ENCODE measurements around the gene ZC3H18. TPM values are rescaled to one million over a fixed set of nuclear protein-coding genes. Genes with fewer than 3 reads are reported as not detected.

Gene ZC3H18
- total and polyA plus RNA-seq, 9 donors: 16.0 to 40.4 (median 30.7) TPM

DNA sequence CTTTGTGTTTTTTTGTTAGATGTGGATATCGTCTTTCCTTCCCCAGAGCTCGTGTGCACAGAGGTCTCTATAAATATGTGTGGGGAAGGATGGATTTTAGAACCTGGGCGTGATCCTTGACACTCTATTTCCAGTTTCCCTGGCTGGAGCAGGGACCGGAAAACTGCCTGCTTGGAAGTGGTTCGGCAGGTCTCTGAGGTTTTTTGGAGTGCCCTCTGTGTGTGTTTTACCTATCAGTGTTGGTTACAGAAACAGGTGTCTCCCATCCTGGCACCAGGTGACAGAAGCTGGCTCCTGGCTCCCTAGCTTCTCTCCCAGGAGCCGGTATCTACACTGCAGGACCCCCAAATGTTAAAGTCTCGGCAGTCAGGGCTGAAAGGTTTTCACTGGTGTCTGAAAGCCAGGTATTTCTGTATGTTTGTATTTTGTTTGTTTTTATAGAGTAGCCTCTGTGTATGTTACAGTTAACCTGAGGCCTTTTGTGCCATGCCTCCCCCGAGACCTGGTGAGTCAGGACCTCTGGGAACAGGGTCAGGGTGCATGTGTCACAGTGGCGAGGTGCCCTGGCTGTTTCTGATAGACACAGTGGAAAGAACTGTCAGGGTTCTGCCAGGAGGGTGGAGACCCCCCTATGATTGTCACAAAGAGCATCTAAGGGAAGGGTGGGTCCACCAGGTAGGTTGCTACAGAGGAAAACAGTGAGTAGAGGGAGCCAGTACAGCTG lies 31.3 kb downstream of the ZC3H18 start:
- Histone ChIP-seq H3K9me3 (no peaks in the 10 kb centered on the region), H3K36me3 (no peaks in the 10 kb centered on the region), H3K4me1 (ENCODE audit: insufficient read depth) (no peaks in the 10 kb centered on the region), H3K4me3 (no peak overlapping the region), H3K27me3 (no peaks in the 10 kb centered on the region), H3K27ac (no peak overlapping the region)
- DNase-seq: no peak
- WGBS, 3 donors: 85 to 88% (median 86%) methylated on average over 9 of the region's 9 CpGs
- intact Hi-C loops (cut with DNase I): no loop called here
- TF ChIP-seq EP300 (IDR thresholded peaks at IDR 0.05) (no peak), POLR2A (IDR thresholded peaks at IDR 0.05) (no peak)
- TF ChIP-seq, protein P1, sequence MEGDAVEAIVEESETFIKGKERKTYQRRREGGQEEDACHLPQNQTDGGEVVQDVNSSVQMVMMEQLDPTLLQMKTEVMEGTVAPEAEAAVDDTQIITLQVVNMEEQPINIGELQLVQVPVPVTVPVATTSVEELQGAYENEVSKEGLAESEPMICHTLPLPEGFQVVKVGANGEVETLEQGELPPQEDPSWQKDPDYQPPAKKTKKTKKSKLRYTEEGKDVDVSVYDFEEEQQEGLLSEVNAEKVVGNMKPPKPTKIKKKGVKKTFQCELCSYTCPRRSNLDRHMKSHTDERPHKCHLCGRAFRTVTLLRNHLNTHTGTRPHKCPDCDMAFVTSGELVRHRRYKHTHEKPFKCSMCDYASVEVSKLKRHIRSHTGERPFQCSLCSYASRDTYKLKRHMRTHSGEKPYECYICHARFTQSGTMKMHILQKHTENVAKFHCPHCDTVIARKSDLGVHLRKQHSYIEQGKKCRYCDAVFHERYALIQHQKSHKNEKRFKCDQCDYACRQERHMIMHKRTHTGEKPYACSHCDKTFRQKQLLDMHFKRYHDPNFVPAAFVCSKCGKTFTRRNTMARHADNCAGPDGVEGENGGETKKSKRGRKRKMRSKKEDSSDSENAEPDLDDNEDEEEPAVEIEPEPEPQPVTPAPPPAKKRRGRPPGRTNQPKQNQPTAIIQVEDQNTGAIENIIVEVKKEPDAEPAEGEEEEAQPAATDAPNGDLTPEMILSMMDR (IDR thresholded peaks at IDR 0.05): no peak

DNA sequence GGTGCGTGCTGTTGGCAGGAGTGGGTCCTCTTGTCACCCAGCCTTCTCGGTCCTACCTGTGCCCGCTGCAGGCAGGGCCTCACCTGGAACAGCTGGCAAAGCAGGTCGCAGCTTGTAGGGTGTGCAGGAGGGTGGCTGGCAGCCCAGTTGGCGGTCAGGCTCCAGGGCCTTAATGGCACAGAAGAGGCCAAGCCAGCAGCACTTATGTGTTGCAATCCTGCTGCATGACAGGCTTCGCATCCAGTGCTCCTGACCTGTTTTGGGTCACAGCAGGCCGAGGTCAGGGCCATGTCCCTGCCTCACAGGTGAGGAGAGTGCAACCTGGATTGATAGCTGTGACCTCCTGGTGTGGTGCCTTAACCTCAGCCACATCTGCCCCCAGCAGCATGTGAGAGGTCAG lies 31.9 kb downstream of the ZC3H18 start:
- H3K36me3 ChIP-seq: no peaks in the 10 kb centered on the region
- no peaks in the 10 kb centered on the region for H3K27me3 ChIP-seq
- H3K4me3 ChIP-seq: no peak overlapping the region
- DNase-seq: no peak
- intact Hi-C loops (cut with DNase I): no loop called here
- H3K4me1 ChIP-seq (ENCODE audit: insufficient read depth): no peaks in the 10 kb centered on the region
- 86 to 96% (median 92%) methylated on average over 7 of the region's 7 CpGs for WGBS, 3 donors
- H3K27ac ChIP-seq: no peak overlapping the region
- H3K9me3 ChIP-seq: no peaks in the 10 kb centered on the region
- TF ChIP-seq, protein P1 (IDR thresholded peaks at IDR 0.05): no peak
- TF ChIP-seq EP300 (IDR thresholded peaks at IDR 0.05): no peak
- TF ChIP-seq POLR2A (IDR thresholded peaks at IDR 0.05): no peak

DNA sequence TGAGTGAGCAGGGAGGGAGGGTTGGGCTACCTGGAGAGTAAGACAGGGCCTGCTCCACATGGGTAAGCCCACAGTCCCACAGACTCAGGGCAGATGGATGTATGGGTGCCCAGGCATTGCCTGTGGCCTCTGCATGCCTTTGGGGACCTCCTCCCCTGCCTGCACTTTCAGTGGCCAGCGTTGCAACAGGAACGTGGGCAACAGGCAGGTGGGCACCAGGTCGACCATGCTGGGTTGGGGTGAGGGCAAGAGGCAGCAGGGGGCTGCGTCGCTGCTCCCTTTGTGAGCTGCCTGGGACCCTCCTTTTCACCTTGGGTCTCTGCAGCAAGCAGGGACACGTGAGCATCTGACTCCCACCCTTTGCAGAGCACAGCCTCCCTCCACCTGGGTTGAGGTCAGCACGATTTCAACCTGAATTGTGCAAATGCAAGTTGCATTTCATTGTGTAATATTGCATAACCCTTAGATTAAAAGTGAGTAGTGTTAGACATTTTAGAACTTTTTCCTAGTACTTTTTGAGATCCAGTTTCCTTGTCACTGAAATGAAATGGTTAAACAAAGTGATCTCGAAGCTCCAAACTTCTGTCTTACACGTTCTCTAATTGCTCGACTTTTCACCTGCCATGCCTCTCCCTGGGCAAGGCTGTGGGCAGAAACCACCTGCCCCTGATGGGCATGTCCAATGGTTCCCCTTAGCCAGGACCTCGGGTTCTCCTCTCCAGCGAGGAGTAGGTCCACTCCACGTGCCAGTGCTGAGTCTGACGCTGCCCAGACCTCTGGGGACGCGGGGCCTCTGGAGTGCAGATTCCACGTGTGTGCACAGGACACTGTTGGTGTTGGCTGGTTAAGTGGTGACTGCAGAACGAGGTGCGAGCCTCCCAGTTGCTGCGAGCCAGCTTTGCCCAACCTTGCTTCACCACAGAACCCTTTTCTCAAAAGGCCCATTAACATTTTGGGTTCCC lies 35.3 kb downstream of the ZC3H18 start:
- H3K4me3 ChIP-seq: no peak overlapping the region
- no peaks in the 10 kb centered on the region for H3K4me1 ChIP-seq (ENCODE audit: insufficient read depth)
- TF ChIP-seq POLR2A (IDR thresholded peaks at IDR 0.05): no peak
- TF ChIP-seq, protein P1 (IDR thresholded peaks at IDR 0.05): no peak
- H3K27ac ChIP-seq: no peak overlapping the region
- H3K9me3 ChIP-seq: no peaks in the 10 kb centered on the region
- DNase-seq: no peak
- H3K36me3 ChIP-seq: no peaks in the 10 kb centered on the region
- 74 to 80% (median 75%) methylated on average over 20 of the region's 20 CpGs for WGBS, 3 donors
- no peaks in the 10 kb centered on the region for H3K27me3 ChIP-seq
- intact Hi-C loops (cut with DNase I): no loop called here

DNA sequence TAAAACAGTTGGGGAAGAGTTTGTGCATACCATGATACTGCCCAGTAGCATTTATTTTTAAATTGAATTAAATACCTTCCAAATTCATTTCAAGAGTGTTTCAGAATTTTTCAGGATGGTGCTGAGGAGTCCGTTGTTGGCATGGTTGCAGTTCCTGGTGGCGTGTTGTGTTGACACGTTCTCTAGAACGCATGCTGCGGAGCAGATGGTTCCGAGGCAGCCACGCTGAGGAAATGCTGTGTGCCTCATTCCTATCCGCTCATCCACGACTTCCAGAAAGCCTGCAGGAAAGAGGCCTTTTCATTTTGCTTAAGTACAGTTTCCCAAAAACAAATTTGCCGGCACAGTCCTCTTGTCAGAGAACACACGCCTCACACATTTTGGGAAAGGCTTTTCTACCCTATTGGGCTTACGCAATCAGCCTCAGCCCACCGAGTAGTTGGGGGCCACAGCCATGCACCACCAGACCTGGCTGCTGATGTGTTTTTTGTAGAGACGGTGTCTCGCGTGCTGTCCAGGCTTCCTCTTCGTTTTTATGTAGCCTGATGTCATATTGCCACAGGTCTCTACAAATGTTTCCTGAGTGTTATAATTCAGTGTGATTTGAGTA lies 36.0 kb downstream of the ZC3H18 start:
- WGBS, 3 donors: 86 to 90% (median 89%) methylated on average over 17 of the region's 17 CpGs
- intact Hi-C loops (cut with DNase I): no loop called here
- TF ChIP-seq, protein P1 (IDR thresholded peaks at IDR 0.05): no peak
- TF ChIP-seq EP300 (IDR thresholded peaks at IDR 0.05): no peak
- no peak for TF ChIP-seq POLR2A (IDR thresholded peaks at IDR 0.05)
- no peak for DNase-seq
- no peaks in the 10 kb centered on the region for H3K27me3 ChIP-seq
- H3K4me3 ChIP-seq: no peak overlapping the region
- no peaks in the 10 kb centered on the region for H3K36me3 ChIP-seq
- no peaks in the 10 kb centered on the region for H3K4me1 ChIP-seq (ENCODE audit: insufficient read depth)
- H3K9me3 ChIP-seq: no peaks in the 10 kb centered on the region
- H3K27ac ChIP-seq: no peak overlapping the region

Measured in ovary (tissue), 9 donors.